Activated naive CD4-positive, alpha-beta T cell treated with anti-CD3 and anti-CD28 coated beads for 36 hours (primary cell): Measurements from ENCODE around the gene FAM234A. TPM values are rescaled to one million over a fixed set of nuclear protein-coding genes. Genes with fewer than 3 reads are reported as not detected.

Experiments used
- CTCF ChIA-PET: fragments of 350-600 bp; sonication (Branson Sonifier 250); formaldehyde crosslinking; loops from one replicate; lab custom pipeline; 2021; ENCODE audit warnings: antibody characterized with exemption; lab: Charles Lee
- DNase-seq: peaks from one replicate; pipeline ENCODE4 v3.0.0-alpha.2; 2020
- H3K27ac Mint-ChIP-seq: one replicate; pipeline ENCODE4 v1.8.0; 2021; ENCODE audit warnings: mild to moderate bottlenecking, mixed read lengths
- H3K27me3 Mint-ChIP-seq: one replicate; pipeline ENCODE4 v1.8.0; 2021; ENCODE audit warnings: low read depth, mixed read lengths
- H3K36me3 Mint-ChIP-seq: one replicate; pipeline ENCODE4 v1.8.0; 2021; ENCODE audit warnings: low read depth, mixed read lengths
- H3K4me1 Mint-ChIP-seq: one replicate; pipeline ENCODE4 v1.8.0; 2021; ENCODE audit warnings: low read depth, mixed read lengths
- H3K4me3 Mint-ChIP-seq: one replicate; pipeline ENCODE4 v1.8.0; 2021; ENCODE audit warnings: mild to moderate bottlenecking, moderate library complexity, mixed read lengths
- H3K9me3 Mint-ChIP-seq: one replicate; pipeline ENCODE4 v1.8.0; 2021; ENCODE audit warnings: mixed read lengths
- intact Hi-C: fragments of 100-400 bp; cut with micrococcal nuclease; formaldehyde crosslinking; loops from one replicate; pipeline ENCODE4 v1.15.1; 2023
- total RNA-seq, 2 experiments: library from RNA; stranded (reverse); gene quantifications; one replicate each; pipeline ENCODE4 v1.2.3, GENCODE V29; 2021

The FAM234A gene
- total RNA-seq, 2 experiments from 2014 or later: 25.9 to 27.4 TPM

- Mint-ChIP-seq H3K36me3 (peaks cover 3% of the 10 kb centered on the region), H3K27me3 (no peaks in the 10 kb centered on the region), H3K27ac (no peak overlapping the region), H3K4me1 (no peaks in the 10 kb centered on the region), H3K9me3 (no peaks in the 10 kb centered on the region), H3K4me3 (no peak overlapping the region)
- intact Hi-C loops: no loop called here
- CTCF ChIA-PET: interaction anchor here (1.0 kb wide), 1 partner anchor 58 kb away, joined by 3 read pairs; the partner anchor contains the start of gene LUC7L
- DNase-seq: no peak
Observed at GRCh38 chr16:287298-287811, 52.7 kb downstream of the FAM234A start.

- no peaks in the 10 kb centered on the region for H3K4me1 Mint-ChIP-seq
- no peaks in the 10 kb centered on the region for H3K27me3 Mint-ChIP-seq
- no peaks in the 10 kb centered on the region for H3K9me3 Mint-ChIP-seq
- no peak for DNase-seq
- CTCF ChIA-PET: no interaction called here
- H3K4me3 Mint-ChIP-seq: no peak overlapping the region
- no peak overlapping the region for H3K27ac Mint-ChIP-seq
- intact Hi-C loops: no loop called here
- H3K36me3 Mint-ChIP-seq: peaks cover 3% of the 10 kb centered on the region
Observed at GRCh38 chr16:287981-288920, 53.6 kb downstream of the FAM234A start.

GRCh38 chr16:289395-289997, 54.9 kb downstream of the FAM234A start:
- intact Hi-C loops: no loop called here
- Mint-ChIP-seq H3K4me1 (no peaks in the 10 kb centered on the region), H3K27me3 (no peaks in the 10 kb centered on the region), H3K36me3 (peaks cover 4% of the 10 kb centered on the region), H3K27ac (no peak overlapping the region), H3K4me3 (no peak overlapping the region), H3K9me3 (no peaks in the 10 kb centered on the region)
- DNase-seq: no peak
- CTCF ChIA-PET: no interaction called here

- Mint-ChIP-seq H3K4me1 (no peaks in the 10 kb centered on the region), H3K4me3 (no peak overlapping the region), H3K9me3 (no peaks in the 10 kb centered on the region), H3K36me3 (peaks cover 4% of the 10 kb centered on the region), H3K27me3 (no peaks in the 10 kb centered on the region), H3K27ac (no peak overlapping the region)
- no peak for DNase-seq
- CTCF ChIA-PET: no interaction called here
- intact Hi-C loops: no loop called here
Observed at GRCh38 chr16:290015-290680, 55.5 kb downstream of the FAM234A start.

GRCh38 chr16:290681-291405, 56.2 kb downstream of the FAM234A start:
- Mint-ChIP-seq H3K9me3 (no peaks in the 10 kb centered on the region), H3K36me3 (peaks cover 4% of the 10 kb centered on the region), H3K27me3 (no peaks in the 10 kb centered on the region), H3K27ac (no peak overlapping the region), H3K4me1 (no peaks in the 10 kb centered on the region), H3K4me3 (no peak overlapping the region)
- CTCF ChIA-PET: no interaction called here
- intact Hi-C loops: no loop called here
- no peak for DNase-seq

- DNase-seq: no peak
- no peaks in the 10 kb centered on the region for H3K9me3 Mint-ChIP-seq
- H3K27ac Mint-ChIP-seq: no peak overlapping the region
- peaks cover 4% of the 10 kb centered on the region for H3K36me3 Mint-ChIP-seq
- CTCF ChIA-PET: no interaction called here
- H3K27me3 Mint-ChIP-seq: no peaks in the 10 kb centered on the region
- H3K4me1 Mint-ChIP-seq: no peaks in the 10 kb centered on the region
- intact Hi-C loops: no loop called here
- no peak overlapping the region for H3K4me3 Mint-ChIP-seq
Observed at GRCh38 chr16:291539-291938, 56.9 kb downstream of the FAM234A start.

GRCh38 chr16:293043-293775, 58.6 kb downstream of the FAM234A start:
- intact Hi-C loops: no loop called here
- Mint-ChIP-seq H3K27me3 (no peaks in the 10 kb centered on the region), H3K36me3 (peaks cover 3% of the 10 kb centered on the region), H3K4me3 (no peak overlapping the region), H3K4me1 (no peaks in the 10 kb centered on the region), H3K9me3 (no peaks in the 10 kb centered on the region), H3K27ac (no peak overlapping the region)
- CTCF ChIA-PET: no interaction called here
- no peak for DNase-seq

- no peak overlapping the region for H3K27ac Mint-ChIP-seq
- H3K36me3 Mint-ChIP-seq: peaks cover 5% of the 10 kb centered on the region
- CTCF ChIA-PET: no interaction called here
- no peak for DNase-seq
- intact Hi-C loops: no loop called here
- no peaks in the 10 kb centered on the region for H3K4me1 Mint-ChIP-seq
- no peak overlapping the region for H3K4me3 Mint-ChIP-seq
- H3K9me3 Mint-ChIP-seq: no peaks in the 10 kb centered on the region
- no peaks in the 10 kb centered on the region for H3K27me3 Mint-ChIP-seq
Observed at GRCh38 chr16:296276-296675, 61.7 kb downstream of the FAM234A start.

GRCh38 chr16:296806-297510, 62.3 kb downstream of the FAM234A start:
- no peak for DNase-seq
- no peaks in the 10 kb centered on the region for H3K27me3 Mint-ChIP-seq
- intact Hi-C loops: no loop called here
- no peaks in the 10 kb centered on the region for H3K4me1 Mint-ChIP-seq
- CTCF ChIA-PET: no interaction called here
- H3K4me3 Mint-ChIP-seq: no peak overlapping the region
- H3K36me3 Mint-ChIP-seq: peaks cover 5% of the 10 kb centered on the region
- H3K27ac Mint-ChIP-seq: no peak overlapping the region
- no peaks in the 10 kb centered on the region for H3K9me3 Mint-ChIP-seq

GRCh38 chr16:297832-298231, 63.2 kb downstream of the FAM234A start:
- no peak overlapping the region for H3K27ac Mint-ChIP-seq
- intact Hi-C loops: no loop called here
- CTCF ChIA-PET: interaction anchor here (0.7 kb wide), 1 partner anchor 11 kb away, joined by 3 read pairs; no protein-coding TSS in a partner anchor
- no peaks in the 10 kb centered on the region for H3K4me1 Mint-ChIP-seq
- DNase-seq: no peak
- no peak overlapping the region for H3K4me3 Mint-ChIP-seq
- H3K36me3 Mint-ChIP-seq: peaks cover 5% of the 10 kb centered on the region
- no peaks in the 10 kb centered on the region for H3K27me3 Mint-ChIP-seq
- H3K9me3 Mint-ChIP-seq: no peaks in the 10 kb centered on the region

GRCh38 chr16:301235-301634, 66.6 kb downstream of the FAM234A start:
- Mint-ChIP-seq H3K4me3 (no peak overlapping the region), H3K27me3 (no peaks in the 10 kb centered on the region), H3K4me1 (peaks cover 2% of the 10 kb centered on the region), H3K9me3 (no peaks in the 10 kb centered on the region), H3K36me3 (peaks cover 8% of the 10 kb centered on the region), H3K27ac (no peak overlapping the region)
- intact Hi-C loops: no loop called here
- CTCF ChIA-PET: no interaction called here
- no peak for DNase-seq
